ENCODE data around the gene EXOC4.

EXOC4 gene

DNA sequence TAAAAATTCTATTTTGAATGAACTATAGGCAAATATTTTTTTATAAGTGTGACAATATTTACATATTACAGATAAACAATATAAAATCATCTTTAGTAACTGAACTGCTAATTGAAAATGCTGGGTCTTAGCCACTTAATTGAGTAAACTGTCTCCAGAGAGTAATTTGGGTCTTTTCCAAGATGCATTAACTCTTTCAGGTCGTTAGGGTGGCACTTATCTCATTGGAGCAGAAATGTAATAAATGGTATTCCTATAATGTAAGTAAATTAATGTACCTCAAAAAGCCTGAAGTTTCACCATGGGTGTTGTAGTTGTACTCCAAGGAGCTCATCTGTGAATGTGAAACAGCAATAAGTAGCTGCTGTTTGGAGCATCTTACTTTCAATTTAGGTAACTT lies 208.5 kb downstream of the EXOC4 start:
- TF ChIP-seq Cebpa-rat (IDR thresholded peaks at IDR 0.05), result no peak
- peaks cover 10% of the 10 kb centered on the region; the same call in 1 of the 2 replicates for H3K36me3 ChIP-seq
- peaks cover 16% of the 10 kb centered on the region for H3K9me3 ChIP-seq
- no peaks in the 10 kb centered on the region for H3K27me3 ChIP-seq
- peaks cover 8% of the 10 kb centered on the region for H3K4me1 ChIP-seq
- no peak overlapping the region for H3K27ac ChIP-seq
- H3K4me3 ChIP-seq, result no peak overlapping the region
- H3K4me2 ChIP-seq, result no peak overlapping the region
- no peaks in the 10 kb centered on the region for H4K20me1 ChIP-seq
- no peak overlapping the region for H3K9ac ChIP-seq

DNA sequence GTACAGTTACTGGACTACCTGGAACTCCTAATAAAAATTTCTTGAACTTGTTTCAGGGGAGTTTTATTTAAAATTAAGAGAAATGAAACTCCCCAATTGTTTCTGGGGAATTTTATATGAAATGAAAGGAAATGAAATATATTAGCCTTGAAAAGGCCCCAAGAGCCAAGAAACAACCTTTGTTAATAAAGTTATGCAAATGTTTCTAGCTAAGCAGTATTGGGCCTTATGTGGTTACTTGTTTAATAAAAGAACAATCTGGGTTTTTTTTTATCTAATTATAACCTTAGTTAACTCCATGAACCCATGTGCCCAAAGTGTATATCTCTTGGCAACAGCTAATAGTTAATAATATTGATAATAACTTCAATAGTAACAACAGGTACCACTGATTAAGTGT lies 222.8 kb downstream of the EXOC4 start:
- Histone ChIP-seq H3K9me3 (peaks cover 21% of the 10 kb centered on the region), H3K36me3 (peaks cover 10% of the 10 kb centered on the region), H3K4me1 (peaks cover 59% of the 10 kb centered on the region), H3K4me2 (peak overlapping the region; percentile 40), H3K9ac (no peak overlapping the region), H3K27me3 (no peaks in the 10 kb centered on the region), H3K4me3 (no peak overlapping the region), H3K27ac (peak overlapping the region; percentile 84), H4K20me1 (no peaks in the 10 kb centered on the region)
- no peak for TF ChIP-seq Cebpa-rat (IDR thresholded peaks at IDR 0.05)

DNA sequence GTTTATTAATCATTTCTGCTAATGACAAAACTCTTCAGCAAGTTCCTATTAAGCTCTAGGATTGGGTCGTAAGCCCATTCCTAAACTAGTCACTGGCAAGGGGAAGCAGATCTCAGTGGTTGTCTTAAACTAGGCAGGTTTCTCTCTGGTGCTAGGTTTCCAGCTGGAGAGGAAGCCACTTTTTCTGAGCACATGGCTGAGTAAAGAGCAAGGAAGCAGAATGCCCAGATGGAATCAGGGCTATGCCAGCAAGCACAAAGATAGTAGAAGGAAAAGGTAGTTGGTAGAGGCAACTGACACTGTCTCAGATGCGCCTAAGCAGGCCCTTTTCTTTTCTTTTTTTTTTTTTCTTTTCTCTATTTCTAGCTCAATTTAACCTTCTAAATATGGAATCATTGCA lies 224.9 kb downstream of the EXOC4 start:
- H3K9me3 ChIP-seq, result peaks cover 21% of the 10 kb centered on the region
- no peak overlapping the region; the same call in 1 of the 2 replicates for H3K4me3 ChIP-seq
- H3K4me1 ChIP-seq, result peaks cover 81% of the 10 kb centered on the region
- peak overlapping the region; percentile 57; the same call in 1 of the 2 replicates for H3K9ac ChIP-seq
- H3K27me3 ChIP-seq, result no peaks in the 10 kb centered on the region
- no peaks in the 10 kb centered on the region for H4K20me1 ChIP-seq
- peak overlapping the region; percentile 84 for H3K27ac ChIP-seq
- peak overlapping the region; percentile 72 for H3K4me2 ChIP-seq
- TF ChIP-seq Cebpa-rat (IDR thresholded peaks at IDR 0.05), result no peak
- H3K36me3 ChIP-seq, result peaks cover 10% of the 10 kb centered on the region

DNA sequence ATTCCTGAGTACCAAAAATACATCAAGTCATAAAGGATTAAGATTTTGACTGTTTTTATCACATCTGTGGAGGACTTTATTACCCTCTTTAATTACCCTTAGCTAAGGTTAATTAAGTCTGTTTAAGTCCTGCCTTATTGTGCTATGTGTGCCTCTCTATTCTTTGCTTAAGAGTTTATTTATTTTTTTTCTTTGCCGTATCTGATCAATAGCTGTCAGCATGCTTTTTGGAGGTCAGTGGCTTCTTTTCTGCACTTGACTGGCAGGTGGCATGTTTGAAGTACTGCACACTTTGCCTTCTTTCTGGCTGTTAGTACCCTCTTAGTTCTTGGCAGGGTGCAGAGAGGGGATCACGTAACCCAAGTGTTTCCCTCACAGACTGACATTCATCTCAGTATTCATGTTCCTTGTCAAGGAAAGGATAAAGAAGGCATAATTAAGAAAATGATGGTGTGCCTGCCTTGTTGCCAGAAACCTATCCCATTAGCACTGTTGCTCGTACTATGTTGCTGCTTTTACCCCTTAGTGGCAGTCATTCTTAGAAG lies 225.8 kb downstream of the EXOC4 start:
- peak overlapping the region; percentile 72 for H3K4me2 ChIP-seq
- no peaks in the 10 kb centered on the region for H3K27me3 ChIP-seq
- peak overlapping the region; percentile 57; the same call in 1 of the 2 replicates for H3K9ac ChIP-seq
- H3K4me3 ChIP-seq, result no peak overlapping the region
- peaks cover 10% of the 10 kb centered on the region for H3K36me3 ChIP-seq
- H3K27ac ChIP-seq, result peak overlapping the region; percentile 84
- no peaks in the 10 kb centered on the region for H4K20me1 ChIP-seq
- TF ChIP-seq Cebpa-rat (IDR thresholded peaks at IDR 0.05), result no peak
- peaks cover 87% of the 10 kb centered on the region for H3K4me1 ChIP-seq
- H3K9me3 ChIP-seq, result peaks cover 16% of the 10 kb centered on the region

DNA sequence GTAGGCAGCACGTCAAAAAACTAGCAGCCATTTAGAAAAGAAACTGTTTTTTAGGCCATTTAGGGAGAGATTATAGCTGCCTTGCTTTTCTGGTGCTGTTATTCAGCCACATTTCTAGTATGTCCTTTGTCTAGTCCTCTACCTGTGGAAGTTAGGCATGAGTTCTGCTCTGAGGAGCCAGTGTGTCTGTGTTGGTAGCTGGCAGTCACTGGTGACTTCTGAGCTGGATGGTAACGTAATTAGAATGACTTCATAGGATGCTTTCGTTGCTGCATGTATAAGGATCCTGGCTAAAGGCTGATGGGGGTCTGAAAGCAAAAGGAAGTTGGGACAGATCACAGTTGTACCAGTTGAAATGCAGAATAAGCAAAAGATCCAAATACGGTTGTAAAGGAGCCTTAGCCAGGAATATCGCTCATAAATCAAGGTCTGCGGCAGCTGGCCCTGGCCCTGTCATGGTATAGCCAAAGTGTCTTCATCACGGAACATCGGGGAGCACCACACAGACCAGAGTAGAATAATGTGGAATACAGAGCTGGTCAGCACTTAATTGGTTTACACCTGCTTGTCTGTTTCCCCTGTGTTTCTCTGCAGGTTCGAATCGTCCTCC lies 226.7 kb downstream of the EXOC4 start:
- Histone ChIP-seq H3K9ac (no peak overlapping the region), H4K20me1 (no peaks in the 10 kb centered on the region), H3K4me3 (no peak overlapping the region), H3K9me3 (peaks cover 8% of the 10 kb centered on the region; the same call in 1 of the 2 replicates), H3K4me1 (peaks cover 91% of the 10 kb centered on the region), H3K27me3 (no peaks in the 10 kb centered on the region), H3K4me2 (peak overlapping the region; percentile 72), H3K36me3 (peaks cover 10% of the 10 kb centered on the region), H3K27ac (peak overlapping the region; percentile 84)
- TF ChIP-seq Cebpa-rat (IDR thresholded peaks at IDR 0.05), result no peak

DNA sequence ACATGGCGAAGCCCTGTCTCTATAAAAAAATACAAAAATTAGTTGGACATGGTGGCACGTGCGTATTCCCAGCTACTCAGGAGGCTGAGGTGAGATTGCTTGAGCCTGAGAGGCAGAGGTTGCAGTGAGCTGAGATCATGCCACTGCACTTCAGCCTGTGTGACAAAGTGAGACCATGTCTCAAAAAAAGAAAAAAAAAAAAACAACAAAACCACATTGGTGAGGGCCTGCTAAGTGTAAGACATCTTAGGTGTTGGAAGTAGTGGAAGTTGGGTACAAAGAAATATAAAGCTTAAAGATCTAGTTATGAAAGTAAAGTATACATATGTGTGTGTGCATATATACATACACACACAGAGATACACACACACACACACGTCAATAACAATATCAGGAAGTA lies 228.0 kb downstream of the EXOC4 start:
- H3K9ac ChIP-seq, result no peak overlapping the region
- no peak for TF ChIP-seq Cebpa-rat (IDR thresholded peaks at IDR 0.05)
- H3K4me3 ChIP-seq, result no peak overlapping the region
- no peaks in the 10 kb centered on the region for H3K9me3 ChIP-seq
- H3K4me1 ChIP-seq, result peaks cover 90% of the 10 kb centered on the region
- peak overlapping the region; percentile 89 for H3K4me2 ChIP-seq
- H4K20me1 ChIP-seq, result no peaks in the 10 kb centered on the region
- peak overlapping the region; percentile 88 for H3K27ac ChIP-seq
- no peaks in the 10 kb centered on the region for H3K27me3 ChIP-seq
- peaks cover 10% of the 10 kb centered on the region for H3K36me3 ChIP-seq

DNA sequence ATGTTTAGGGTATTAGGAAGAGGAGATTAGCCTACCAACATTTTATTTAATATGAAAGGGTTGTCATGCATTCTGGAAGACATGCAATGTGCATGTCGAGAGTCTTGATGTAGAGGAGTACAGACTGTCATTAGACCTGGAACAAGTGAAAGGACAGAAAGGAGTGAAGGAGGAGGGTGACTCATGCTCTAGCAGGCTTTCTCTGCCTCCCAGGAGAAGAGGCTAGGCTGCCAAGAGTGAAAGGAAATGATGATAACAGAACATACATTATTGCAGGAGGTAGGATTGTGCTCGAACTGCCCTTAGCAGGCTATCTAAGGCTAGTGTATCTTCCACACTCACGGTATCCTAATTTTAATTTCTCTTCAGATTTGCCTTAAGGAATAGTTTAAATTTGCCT lies 228.8 kb downstream of the EXOC4 start:
- Histone ChIP-seq H4K20me1 (no peaks in the 10 kb centered on the region), H3K4me3 (peak overlapping the region; percentile 67), H3K4me2 (peak overlapping the region; percentile 89), H3K36me3 (peaks cover 10% of the 10 kb centered on the region), H3K9me3 (no peaks in the 10 kb centered on the region), H3K9ac (peak overlapping the region; percentile 79), H3K4me1 (peaks cover 82% of the 10 kb centered on the region), H3K27me3 (no peaks in the 10 kb centered on the region), H3K27ac (peak overlapping the region; percentile 88)
- TF ChIP-seq Cebpa-rat (IDR thresholded peaks at IDR 0.05), result no peak

DNA sequence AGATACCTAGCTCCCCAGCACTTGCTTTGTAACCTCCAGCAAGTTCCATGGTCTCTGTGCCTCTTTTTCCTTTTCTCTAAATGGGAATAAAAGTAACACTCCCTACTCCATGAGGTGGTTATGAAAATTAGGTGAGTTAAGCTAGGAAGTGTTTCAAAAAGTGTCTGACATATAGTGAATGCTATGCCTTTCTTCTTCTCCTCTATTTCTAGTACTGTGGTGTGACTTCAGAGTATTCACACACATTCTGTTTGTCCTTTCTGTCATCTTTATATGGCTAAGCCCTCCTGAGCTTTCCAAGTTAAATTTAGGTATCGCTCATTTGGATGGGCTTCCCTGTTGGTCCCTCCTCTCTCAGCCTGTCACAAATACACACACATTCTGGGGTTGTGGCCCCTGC lies 229.7 kb downstream of the EXOC4 start:
- Histone ChIP-seq H4K20me1 (no peaks in the 10 kb centered on the region), H3K27me3 (no peaks in the 10 kb centered on the region), H3K27ac (peak overlapping the region; percentile 88), H3K36me3 (peaks cover 10% of the 10 kb centered on the region), H3K9ac (peak overlapping the region; percentile 79), H3K9me3 (no peaks in the 10 kb centered on the region), H3K4me2 (peak overlapping the region; percentile 89), H3K4me3 (peak overlapping the region; percentile 67), H3K4me1 (peaks cover 73% of the 10 kb centered on the region)
- TF ChIP-seq Cebpa-rat (IDR thresholded peaks at IDR 0.05), result no peak

DNA sequence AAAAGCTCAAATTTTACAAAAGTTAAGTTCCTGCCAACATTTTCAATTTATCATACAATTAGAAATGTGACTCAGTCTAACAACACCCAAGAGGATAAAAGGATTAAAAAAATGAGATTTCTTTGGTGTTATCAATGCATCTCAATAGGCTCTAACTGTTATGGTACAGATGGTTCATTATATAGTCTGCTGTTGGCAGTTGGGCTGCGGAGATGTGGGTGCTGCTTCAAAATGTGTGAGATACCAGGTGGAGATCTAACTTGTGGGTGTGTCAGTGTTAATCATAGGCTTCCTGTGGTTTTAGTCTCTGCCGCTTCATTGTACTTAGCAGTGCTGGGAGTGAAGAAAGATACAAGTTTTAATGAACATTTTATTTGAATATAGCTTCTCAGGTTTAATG lies 231.2 kb downstream of the EXOC4 start:
- Histone ChIP-seq H3K4me1 (peaks cover 58% of the 10 kb centered on the region), H3K4me3 (peak overlapping the region; percentile 67), H4K20me1 (no peaks in the 10 kb centered on the region), H3K27ac (peak overlapping the region; percentile 88), H3K36me3 (peaks cover 10% of the 10 kb centered on the region), H3K9ac (peak overlapping the region; percentile 79), H3K27me3 (no peaks in the 10 kb centered on the region), H3K4me2 (peak overlapping the region; percentile 89), H3K9me3 (no peaks in the 10 kb centered on the region)
- TF ChIP-seq Cebpa-rat (IDR thresholded peaks at IDR 0.05), result no peak

DNA sequence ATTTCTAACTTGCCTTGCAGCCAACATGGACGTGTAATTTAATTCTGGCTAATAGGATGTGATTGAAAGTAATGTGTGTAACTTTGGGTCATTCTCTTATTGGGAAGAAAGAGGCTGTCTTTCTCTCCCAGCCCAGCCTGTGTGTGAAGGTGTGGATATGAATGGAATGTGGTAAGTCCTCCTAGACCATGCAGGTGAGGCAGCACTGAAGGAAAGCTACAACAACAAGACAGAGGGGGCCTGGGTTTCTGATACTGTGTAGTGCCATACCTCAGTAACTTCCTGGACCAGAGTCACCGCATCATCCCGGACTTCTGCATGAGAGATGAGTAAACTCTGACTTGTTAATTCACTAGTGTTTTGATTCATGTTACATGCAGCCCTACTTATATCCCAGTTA lies 237.0 kb downstream of the EXOC4 start:
- Histone ChIP-seq H3K27ac (no peak overlapping the region), H4K20me1 (no peaks in the 10 kb centered on the region), H3K27me3 (no peaks in the 10 kb centered on the region), H3K9me3 (peaks cover 3% of the 10 kb centered on the region; the same call in 1 of the 2 replicates), H3K9ac (no peak overlapping the region), H3K4me2 (no peak overlapping the region), H3K4me1 (peaks cover 7% of the 10 kb centered on the region), H3K4me3 (no peak overlapping the region), H3K36me3 (peaks cover 8% of the 10 kb centered on the region)
- no peak for TF ChIP-seq Cebpa-rat (IDR thresholded peaks at IDR 0.05)

Data from BLaER1 (cell line).